Suppressor macrophage treated with lipopolysaccharide for 1 hour (primary cell): ENCODE measurements around the gene NMUR2.

Experiments used
- DNase-seq, 3 donors: peaks; one replicate each; pipeline ENCODE4 v3.0.0-alpha.2; 2020 to 2022

NMUR2 gene

DNA sequence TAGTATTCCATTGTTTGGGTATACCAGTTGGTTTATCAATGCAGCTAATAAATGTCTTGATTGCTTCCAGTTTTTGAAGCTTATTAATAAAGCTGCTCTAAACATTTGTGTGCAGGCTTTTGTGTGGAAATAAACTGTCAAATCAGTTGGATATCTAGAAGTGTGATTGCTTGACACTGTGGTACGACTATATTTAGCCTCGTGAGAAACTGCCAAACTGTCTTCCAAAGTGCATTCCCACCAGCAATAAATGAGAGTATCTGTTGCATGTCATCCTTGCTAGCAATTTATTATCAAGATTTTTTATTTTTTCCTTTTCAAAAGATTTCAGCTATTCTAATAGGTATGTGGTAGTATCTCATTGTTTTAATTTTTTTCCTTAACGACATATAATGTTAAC is 37.5 kb downstream of the NMUR2 start:
- DNase-seq, result no peak

- DNase-seq, result no peak
Observed at GRCh38 chr5:152366716-152367115, 38.4 kb downstream of the NMUR2 start.

DNA sequence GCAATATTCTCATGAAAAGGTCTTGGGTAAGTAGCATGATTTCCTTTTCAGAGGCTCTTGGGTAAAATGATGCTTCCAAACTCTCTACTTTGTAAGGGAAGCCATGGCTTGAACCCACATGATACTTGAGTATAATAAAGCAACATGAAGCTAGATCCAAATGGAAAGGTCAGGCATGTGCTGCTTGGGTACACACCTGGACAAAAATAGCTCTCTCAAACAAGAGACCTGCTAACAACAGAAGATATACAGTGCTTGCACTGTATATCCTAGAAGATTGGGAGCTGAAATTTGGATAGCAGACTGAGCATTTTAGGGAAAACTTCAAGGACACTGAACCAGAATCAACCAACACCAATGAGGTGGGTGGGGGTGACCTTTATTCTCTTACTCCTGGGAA is 40.2 kb downstream of the NMUR2 start:
- no peak for DNase-seq

- DNase-seq, result no peak
Observed at GRCh38 chr5:152364172-152364571, 40.9 kb downstream of the NMUR2 start.

DNA sequence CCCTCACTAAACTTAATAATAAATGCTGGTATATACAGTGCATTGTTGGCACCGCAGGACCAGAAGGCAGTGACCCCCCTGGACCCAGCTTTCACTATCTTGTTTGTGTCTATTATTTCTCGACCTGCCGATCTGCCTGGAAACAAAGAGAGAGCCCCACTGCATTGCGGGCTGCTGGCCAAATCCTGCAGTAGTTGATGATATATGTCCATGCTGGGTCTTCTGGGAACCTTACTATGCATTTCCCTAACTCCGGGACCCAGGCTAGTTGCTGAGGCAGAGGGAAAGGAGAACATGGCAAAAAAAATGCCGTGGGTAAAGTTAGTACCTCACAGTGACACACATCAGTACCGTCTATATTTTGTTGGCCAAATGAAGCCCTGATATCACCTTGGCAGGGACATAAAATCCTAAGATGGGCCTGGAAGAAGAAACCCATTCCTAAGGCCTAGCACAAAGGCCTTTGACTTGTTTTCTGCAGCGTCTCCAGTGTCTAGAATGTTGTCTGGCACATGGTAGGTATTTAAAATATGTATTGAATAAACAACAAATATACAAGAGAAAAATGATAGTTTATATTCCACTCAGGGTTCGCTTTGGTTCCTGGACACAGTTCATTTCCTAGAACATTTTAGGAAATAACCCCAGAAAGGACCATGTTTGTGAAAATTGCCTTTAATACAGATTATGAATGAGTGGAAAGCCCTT is 46.1 kb downstream of the NMUR2 start:
- no peak for DNase-seq

DNA sequence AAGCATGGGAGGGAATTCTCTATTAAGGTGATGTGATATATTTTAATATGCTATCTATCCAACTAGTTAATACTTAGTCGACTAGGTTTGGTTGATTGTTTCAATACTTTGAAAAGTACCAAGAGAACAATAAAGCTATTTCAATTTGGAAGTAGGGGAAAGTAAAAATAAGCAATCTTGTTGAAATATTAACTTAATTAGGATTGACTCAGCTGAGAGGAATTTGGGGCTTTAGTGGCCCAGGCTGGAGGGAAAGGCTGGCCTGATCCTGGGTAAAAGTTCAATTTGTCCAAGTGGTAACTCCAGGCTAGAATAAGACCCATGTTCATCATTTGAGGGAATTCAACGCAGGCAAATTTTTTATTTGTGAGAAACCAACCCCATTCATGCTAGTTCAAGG is 48.6 kb downstream of the NMUR2 start:
- DNase-seq, result no peak

DNA sequence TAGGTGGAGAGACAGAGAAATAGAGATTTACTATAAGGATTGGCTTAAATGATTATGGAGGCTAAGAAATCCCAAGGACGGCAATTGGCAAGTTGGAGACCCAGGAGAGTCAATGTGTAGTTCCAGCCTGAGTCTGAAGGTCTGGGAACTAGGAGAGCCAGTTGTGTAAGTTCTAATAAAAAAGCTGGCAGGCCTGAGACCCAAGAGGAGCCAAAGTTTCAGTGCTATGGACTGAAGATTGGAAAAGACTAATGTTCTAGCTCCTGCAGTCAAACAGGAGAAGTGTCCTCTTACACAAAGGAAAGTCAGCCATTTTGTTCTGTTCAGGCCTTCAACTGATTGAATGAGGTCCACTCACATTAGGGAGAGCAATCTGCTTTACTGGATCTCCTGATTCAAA is 50.0 kb downstream of the NMUR2 start:
- DNase-seq, result no peak

GRCh38 chr5:152353001-152353400 is 52.1 kb downstream of the NMUR2 start:
- no peak for DNase-seq

GRCh38 chr5:152349683-152350526 is 55.2 kb downstream of the NMUR2 start:
- peak in 2 of 3 donors; percentile 2 to 8 for DNase-seq
